GM19240 (cell line): ENCODE data around the gene RASAL1.
"Not testable (repeated sequence)": the region's sequence is repeated elsewhere in the genome, so short reads cannot be mapped to it uniquely, and the experiment has no call there.

ENCODE experiments used
- DNase-seq: peaks from one replicate; pipeline ENCODE4 v3.0.0; 2011; ENCODE audit warnings: low spot score; ENCODE audit not compliant: insufficient read length

The RASAL1 gene

DNA sequence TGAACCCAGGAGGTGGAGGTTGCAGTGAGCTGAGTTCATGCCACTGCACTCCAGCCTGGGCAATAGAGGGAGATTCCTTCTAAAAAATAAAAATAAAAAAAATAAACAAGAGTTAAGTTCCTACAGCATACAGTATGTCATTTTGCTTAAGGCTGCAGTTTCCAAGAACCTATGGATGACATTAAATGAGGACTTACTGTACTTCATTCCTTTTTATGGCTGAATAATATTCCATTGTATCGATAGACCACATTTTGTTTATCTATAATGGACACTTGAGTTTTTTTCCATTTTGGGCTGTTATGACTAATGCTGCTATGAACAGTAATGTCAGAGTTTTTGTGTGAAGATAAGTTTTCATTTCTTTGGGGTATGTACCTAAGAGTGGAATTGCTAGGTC is 17.4 kb downstream of the RASAL1 start:
- DNase-seq = no peak

GRCh38 chr12:113117684-113118083 is 17.9 kb downstream of the RASAL1 start:
- not testable (repeated sequence) for DNase-seq

GRCh38 chr12:113116875-113117274 is 18.7 kb downstream of the RASAL1 start:
- DNase-seq = no peak

DNA sequence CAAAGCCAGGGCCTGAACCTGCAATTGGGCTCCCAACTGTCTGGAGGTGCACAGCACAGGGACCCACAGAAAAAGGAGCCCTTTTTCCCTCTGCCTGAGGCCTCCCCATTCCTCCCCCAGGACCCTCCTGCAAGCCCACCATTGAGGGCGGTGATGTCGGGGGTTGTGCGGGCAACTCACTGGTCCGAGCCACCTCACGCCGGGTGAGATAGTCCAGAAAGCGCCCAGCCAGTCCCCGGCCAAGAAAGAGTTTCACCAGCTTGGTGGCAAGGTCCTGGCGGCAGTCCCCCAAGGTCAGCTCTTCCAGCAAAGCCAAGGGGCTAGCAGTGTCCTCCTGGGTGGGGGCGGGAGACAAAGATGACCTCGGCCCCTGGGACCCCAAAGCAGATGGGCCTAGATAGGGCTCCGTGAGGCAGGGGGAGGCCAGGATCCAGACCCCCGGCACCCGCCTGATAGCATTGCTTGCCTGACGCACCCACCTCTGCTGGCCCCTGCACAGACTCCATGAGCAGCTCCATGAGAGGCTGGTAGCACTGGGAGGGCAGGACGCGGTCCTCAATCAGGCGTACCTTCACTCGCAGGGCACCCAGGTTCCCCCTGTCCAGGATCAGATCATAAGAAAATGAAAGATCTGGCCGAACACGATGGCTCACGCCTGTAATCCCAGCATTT is 20.0 kb downstream of the RASAL1 start:
- DNase-seq = no peak

DNA sequence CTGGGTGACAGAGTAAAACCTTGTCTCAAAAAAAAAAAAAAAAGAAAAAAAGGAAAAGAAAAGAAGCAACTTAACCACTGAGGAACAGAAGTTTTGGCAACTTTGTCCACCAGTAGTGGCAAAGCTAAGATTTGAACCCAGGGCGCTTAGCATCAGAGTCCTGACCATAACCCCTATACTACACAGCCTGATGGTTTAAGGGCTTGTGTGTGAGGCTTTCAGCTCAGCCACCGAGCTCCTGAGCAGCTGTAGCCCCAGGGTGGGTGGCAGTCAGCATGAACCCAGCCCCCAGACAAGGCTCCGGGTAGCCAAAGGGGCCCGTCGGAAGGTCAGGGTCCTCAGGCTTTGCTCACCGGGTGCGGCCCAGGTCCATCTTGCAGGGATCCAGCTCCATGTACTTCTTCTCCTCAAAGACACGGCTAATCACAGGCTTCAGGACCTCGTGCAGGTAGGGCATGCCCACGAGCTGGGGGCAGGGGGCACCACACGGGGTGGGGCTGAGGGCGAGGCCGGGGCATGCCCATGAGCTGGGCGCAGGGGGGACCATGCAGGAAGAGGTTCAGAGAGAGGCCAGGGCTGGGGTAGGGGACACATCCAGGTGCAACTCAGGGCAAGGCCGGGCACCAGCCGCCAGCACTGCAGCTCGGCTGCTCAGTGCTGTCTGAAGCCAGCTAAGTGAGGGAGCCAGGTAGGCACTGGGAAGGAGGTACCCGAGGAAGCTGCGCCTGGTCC is 20.9 kb downstream of the RASAL1 start:
- no peak for DNase-seq

DNA sequence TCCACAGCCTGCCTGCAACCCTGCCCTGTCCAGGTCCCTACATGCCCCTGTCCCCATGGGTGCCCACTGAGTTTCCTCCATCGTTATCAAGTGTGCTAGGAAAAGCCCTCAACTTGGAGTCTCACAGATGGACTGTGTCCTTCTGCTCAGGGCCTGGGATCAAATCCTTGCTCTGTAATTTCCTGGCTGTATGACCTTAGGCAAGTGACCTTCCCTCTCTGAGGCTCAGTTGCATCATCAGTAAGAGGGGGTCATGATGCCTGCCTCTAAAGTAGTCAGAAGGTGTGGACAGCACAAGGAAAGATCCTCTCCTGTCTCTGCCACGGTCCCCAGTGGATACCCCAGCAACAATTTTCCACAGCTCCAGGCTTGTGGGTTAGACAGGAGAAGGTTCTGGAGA is 22.2 kb downstream of the RASAL1 start:
- DNase-seq = no peak

- no peak for DNase-seq
Measured at GRCh38 chr12:113112043-113112899, 23.3 kb downstream of the RASAL1 start.

GRCh38 chr12:113111247-113111646 is 24.3 kb downstream of the RASAL1 start:
- no peak for DNase-seq

GRCh38 chr12:113109872-113110599 is 25.5 kb downstream of the RASAL1 start:
- DNase-seq = no peak

GRCh38 chr12:113109360-113109759 is 26.2 kb downstream of the RASAL1 start:
- DNase-seq = no peak

GRCh38 chr12:113108308-113108707 is 27.3 kb downstream of the RASAL1 start:
- DNase-seq = no peak

DNA sequence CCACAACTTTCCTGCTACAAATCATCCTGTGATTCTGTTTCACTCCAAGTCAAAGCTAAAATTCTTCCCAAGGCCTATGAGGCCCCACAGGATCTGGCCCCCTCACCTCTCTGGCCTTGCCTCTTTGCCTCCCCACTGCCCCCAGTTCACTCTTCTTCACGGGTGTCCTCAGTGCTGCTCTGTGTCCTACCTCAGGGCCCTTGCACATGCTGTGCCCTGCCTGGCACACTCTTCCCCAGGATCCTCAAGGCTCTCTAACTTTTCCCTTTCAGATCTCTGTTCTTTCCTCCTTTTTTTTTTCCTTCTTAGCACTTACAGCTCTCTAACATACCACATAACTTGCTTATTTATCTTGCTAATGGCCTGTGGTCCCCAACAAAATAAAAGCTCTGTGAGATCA is 29.2 kb downstream of the RASAL1 start:
- DNase-seq = no peak

DNA sequence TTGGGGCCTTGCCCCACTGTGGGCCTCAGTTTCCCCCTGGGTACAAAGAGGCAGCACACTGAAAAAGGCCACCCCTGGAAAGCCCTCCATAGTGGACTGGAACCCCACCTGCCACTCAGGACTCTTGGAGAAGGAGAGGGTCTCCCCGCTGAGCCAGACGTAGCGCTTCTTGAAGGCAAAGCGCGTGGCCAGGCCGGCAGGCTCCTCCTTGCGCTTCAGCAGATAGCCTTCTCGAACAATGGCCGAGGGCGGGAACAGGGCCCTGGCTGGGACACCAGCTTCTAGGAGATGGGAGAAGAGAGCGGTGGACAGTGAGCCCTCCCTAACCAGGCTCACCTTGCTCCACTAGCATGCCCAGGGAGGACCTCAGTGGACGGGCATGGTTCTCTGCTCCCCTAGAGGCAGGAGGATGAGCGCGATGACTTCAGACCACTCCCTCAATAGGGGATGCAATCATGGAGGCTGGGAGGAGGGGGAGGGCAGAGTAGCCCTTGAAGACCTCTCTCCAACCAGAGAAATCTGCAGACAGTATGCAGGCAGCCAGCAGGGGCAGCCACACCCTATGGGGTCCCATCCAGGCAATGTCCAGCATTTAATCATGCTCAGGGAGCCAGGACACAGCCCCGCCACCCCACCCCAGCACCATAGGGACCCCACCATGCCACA is 29.8 kb downstream of the RASAL1 start:
- no peak for DNase-seq

DNA sequence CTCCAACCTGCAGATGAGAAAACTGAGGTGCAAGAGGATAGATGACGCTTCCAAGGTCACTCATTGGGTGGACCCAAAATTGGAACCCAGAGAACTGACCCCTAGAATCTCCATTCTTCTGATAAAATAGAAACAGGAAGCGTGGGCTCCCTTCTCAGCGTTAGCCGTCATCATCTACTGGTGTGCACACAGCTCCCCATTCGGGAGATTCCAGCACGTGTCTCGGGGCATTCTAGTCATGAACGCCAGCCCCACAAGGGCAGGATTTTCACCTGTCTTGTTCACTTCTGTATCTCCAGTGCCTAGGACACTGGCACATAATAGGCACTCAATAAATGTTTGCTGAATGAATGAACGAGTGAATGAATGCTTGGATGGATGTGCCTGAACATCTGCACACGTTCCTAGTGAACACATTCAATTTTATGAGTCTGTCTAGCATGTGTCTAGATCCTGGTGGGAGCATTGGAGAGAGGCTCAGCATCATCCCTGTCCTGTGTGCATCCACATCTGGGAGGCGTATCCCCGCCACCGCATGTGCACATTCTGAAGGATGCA is 30.5 kb downstream of the RASAL1 start:
- no peak for DNase-seq

GRCh38 chr12:113103756-113104450 is 31.7 kb downstream of the RASAL1 start:
- DNase-seq = no peak

DNA sequence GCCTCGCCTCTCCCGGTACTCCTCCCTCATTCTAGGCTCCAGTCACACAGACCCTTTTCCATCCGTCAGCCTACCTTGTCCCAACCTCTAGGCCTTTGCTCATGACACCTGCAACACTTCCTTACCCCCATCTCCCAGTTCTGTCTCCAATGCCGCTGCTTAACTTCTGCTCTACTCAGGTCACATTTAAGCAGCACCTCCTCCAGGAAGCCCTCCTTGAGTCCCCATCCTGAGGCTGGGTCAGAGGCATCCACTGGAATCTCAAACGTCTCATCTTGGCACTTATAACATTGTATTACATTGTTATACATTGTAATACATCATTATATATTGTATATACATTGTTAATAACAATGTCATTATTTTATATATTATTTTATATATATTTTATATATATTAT is 32.8 kb downstream of the RASAL1 start:
- no peak for DNase-seq

- DNase-seq = no peak
Measured at GRCh38 chr12:113101751-113102150, 33.8 kb downstream of the RASAL1 start.

- DNase-seq = no peak
Measured at GRCh38 chr12:113099764-113100163, 35.8 kb downstream of the RASAL1 start.

DNA sequence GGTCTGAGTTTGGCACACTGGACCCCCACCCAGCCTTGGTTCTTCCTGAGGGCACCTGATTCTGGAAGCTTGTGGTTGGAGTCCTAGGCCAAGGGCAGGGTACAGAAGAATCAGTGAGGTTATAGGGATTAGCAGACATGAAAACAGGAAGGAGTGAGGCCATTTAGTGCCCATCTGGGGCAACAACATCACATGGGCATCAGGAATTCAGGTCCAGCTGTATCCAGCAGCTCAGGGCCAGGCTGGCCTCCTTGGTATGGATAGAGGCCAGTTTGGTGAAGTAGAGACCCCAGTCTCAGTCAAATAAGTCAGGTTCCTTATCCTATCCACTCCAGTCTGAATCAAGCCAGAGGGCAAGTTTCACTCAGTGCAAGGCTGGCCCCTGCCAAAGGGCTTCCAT is 36.2 kb downstream of the RASAL1 start:
- DNase-seq = no peak

GRCh38 chr12:113098441-113099028 is 37.0 kb downstream of the RASAL1 start:
- peak; percentile 78 for DNase-seq
